ENCODE measurements around the gene EVPL.

EVPL gene

DNA sequence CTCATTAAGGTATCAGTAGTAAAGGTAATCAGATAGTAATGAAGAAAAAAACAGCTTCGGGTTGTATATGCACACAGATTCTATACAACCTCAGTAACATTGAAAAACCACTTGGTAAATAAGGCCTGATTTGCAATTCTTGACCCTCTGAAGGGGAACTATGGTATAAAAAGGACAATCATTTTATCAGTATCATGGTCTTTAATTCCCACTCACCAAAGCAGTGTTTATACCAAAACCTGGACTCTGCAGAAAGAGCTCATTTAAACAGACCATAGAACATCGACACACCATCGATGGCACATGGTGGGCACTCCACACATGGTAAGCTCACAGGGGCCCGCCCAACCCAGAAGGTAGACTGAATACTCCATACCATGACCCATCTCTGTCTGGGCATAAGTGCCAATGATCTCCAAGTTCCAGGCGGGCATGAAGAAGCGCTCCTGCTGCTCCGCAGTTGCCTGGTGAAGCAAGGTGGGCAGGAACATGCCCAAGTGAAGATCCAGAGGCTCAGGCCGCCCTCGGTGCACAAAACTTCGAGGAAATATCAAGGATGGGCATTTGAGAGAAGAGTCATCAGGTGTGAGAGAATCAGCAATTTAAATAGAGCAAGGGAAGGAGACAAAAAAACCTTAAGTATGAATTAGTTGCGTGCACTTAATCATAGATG is 67.1 kb downstream of the EVPL start:
- no peak for TF ChIP-seq POLR2A (IDR thresholded peaks at IDR 0.05; ENCODE audit: low read depth, low read length)
- DNase-seq (ENCODE audit: insufficient read length, low spot score) (no peak), FAIRE-seq (no peak)

DNA sequence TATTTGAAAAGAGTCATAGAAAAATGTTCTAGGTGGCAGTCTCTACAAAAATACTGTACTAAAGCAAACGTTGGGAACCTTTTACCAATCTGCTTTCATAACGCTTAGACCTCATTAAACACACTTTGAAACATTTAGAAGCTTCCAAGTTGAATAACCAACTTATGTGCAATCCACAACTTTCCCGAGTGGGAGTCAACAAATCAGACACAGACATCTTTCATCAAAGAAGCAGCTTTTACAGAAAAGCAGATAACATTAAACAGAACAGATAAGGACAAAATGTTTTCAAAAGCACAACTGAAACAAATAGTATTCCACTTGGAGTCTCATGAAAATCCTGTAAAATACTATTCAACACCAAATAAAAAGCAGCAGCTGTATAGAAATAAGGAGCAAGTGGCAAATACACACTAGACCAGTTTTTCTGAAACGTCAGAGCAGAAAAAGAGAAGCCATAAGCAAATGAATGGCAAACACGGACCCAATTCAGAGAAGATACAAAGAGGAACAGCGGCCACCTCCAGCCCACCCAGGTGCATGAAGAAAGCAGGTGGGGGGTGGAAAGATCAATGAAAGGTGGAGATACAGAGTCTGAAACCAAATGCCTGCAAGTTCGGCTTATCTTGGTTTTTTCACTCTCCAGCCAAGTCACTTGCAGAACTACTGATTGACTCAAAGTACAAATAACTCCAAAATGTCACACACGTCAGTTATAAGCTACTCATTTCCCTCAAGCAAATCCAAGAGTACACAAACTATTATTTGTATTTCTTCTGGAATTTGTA is 67.9 kb downstream of the EVPL start:
- DNase-seq (ENCODE audit: insufficient read length, low spot score) (no peak), FAIRE-seq (no peak)
- no peak for TF ChIP-seq POLR2A (IDR thresholded peaks at IDR 0.05; ENCODE audit: low read depth, low read length)
